Measurements from ENCODE around the gene NPW.
A peak's percentile ranks its signal among the peaks of the same experiment; 100 is the strongest.

NPW gene

GRCh38 chr16:2058872-2059271, 39.3 kb downstream of the NPW start:
- Mint-ChIP-seq H3K27me3 (no peaks in the 10 kb centered on the region), H3K27ac (peak overlapping the region in 1 of 2 donors; percentile 90), H3K4me3 (no peak overlapping the region), H3K4me1 (peaks cover 2% of the 10 kb centered on the region), H3K9me3 (no peaks in the 10 kb centered on the region)
- ATAC-seq (no peak), DNase-seq (no peak)

GRCh38 chr16:2060346-2060745, 40.8 kb downstream of the NPW start:
- Mint-ChIP-seq H3K27me3 (no peaks in the 10 kb centered on the region), H3K4me3 (no peak overlapping the region), H3K9me3 (no peaks in the 10 kb centered on the region), H3K4me1 (no peaks in the 10 kb centered on the region), H3K27ac (peak overlapping the region in 1 of 2 donors; percentile 74)
- ATAC-seq (no peak), DNase-seq (no peak)

- Mint-ChIP-seq H3K27ac (peak overlapping the region in 1 of 2 donors; percentile 59), H3K27me3 (no peaks in the 10 kb centered on the region), H3K4me3 (no peak overlapping the region), H3K4me1 (peaks cover 3% of the 10 kb centered on the region), H3K9me3 (no peaks in the 10 kb centered on the region)
- ATAC-seq (no peak), DNase-seq (no peak)
These were observed 41.4 kb downstream of the NPW start for GRCh38 chr16:2061023-2061422.

GRCh38 chr16:2061526-2061925, 41.9 kb downstream of the NPW start:
- peak overlapping the region in 1 of 2 donors; percentile 59 for H3K27ac Mint-ChIP-seq
- DNase-seq, result no peak
- H3K27me3 Mint-ChIP-seq, result no peaks in the 10 kb centered on the region
- no peaks in the 10 kb centered on the region for H3K9me3 Mint-ChIP-seq
- H3K4me1 Mint-ChIP-seq, result peaks cover 6% of the 10 kb centered on the region
- H3K4me3 Mint-ChIP-seq, result no peak overlapping the region
- ATAC-seq, result no peak

- ATAC-seq (no peak), DNase-seq (no peak)
- Mint-ChIP-seq H3K9me3 (no peaks in the 10 kb centered on the region), H3K4me1 (peaks cover 6% of the 10 kb centered on the region), H3K4me3 (no peak overlapping the region), H3K27me3 (no peaks in the 10 kb centered on the region), H3K27ac (no peak overlapping the region)
These were observed 43.2 kb downstream of the NPW start for GRCh38 chr16:2062801-2063200.

- no peak for ATAC-seq
- Mint-ChIP-seq H3K4me1 (peaks cover 6% of the 10 kb centered on the region), H3K4me3 (no peak overlapping the region), H3K27ac (peak overlapping the region in 1 of 2 donors; percentile 72), H3K9me3 (no peaks in the 10 kb centered on the region), H3K27me3 (no peaks in the 10 kb centered on the region)
- DNase-seq, result no peak
These were observed 44.3 kb downstream of the NPW start for GRCh38 chr16:2063861-2064260.

GRCh38 chr16:2064368-2064945, 44.9 kb downstream of the NPW start:
- Mint-ChIP-seq H3K4me3 (no peak overlapping the region), H3K27ac (no peak overlapping the region), H3K9me3 (no peaks in the 10 kb centered on the region), H3K27me3 (no peaks in the 10 kb centered on the region), H3K4me1 (peaks cover 6% of the 10 kb centered on the region)
- DNase-seq (no peak), ATAC-seq (no peak)

GRCh38 chr16:2066139-2066538, 46.6 kb downstream of the NPW start:
- ATAC-seq, result no peak
- H3K4me3 Mint-ChIP-seq, result no peak overlapping the region
- peaks cover 6% of the 10 kb centered on the region for H3K4me1 Mint-ChIP-seq
- no peak for DNase-seq
- H3K9me3 Mint-ChIP-seq, result no peaks in the 10 kb centered on the region
- H3K27ac Mint-ChIP-seq, result no peak overlapping the region
- H3K27me3 Mint-ChIP-seq, result no peaks in the 10 kb centered on the region

Measured in stimulated activated naive CD8-positive, alpha-beta T cell treated with anti-CD3 and anti-CD28 coated beads, Interleukin-15, amount 100 ng/mL, for 72 hours (primary cell).